H9 (cell line): ENCODE measurements around the gene FADS1. TPM values are rescaled to one million over a fixed set of nuclear protein-coding genes. Genes with fewer than 3 reads are reported as not detected.
A peak's percentile ranks its signal among the peaks of the same experiment; 100 is the strongest.

Source experiments
- DNase-seq: peaks from one replicate; pipeline ENCODE4 v3.0.0-alpha.2; 2017
- H2AFZ ChIP-seq: one replicate; pipeline ENCODE4 v1.6.1; 2013; ENCODE audit warnings: mild to moderate bottlenecking, low read length, control low read depth, moderate library complexity
- H2AK5ac ChIP-seq: 2 replicates; pipeline ENCODE4 v1.6.1; 2013; ENCODE audit warnings: low read length, control low read depth, mixed read lengths; ENCODE audit not compliant: insufficient read length
- H2BK120ac ChIP-seq: one replicate; pipeline ENCODE4 v1.6.1; 2013; ENCODE audit warnings: low read depth, mild to moderate bottlenecking, low read length, control low read depth, inconsistent platforms; ENCODE audit not compliant: poor library complexity, severe bottlenecking
- H2BK12ac ChIP-seq: 2 replicates; pipeline ENCODE4 v1.6.1; 2013; ENCODE audit warnings: low read length, control low read depth, mixed read lengths, low read depth; ENCODE audit not compliant: insufficient read length
- H2BK15ac ChIP-seq: 2 replicates; pipeline ENCODE4 v1.6.1; 2013; ENCODE audit warnings: low read depth, low read length, control low read depth
- H2BK20ac ChIP-seq: one replicate; pipeline ENCODE4 v1.6.1; 2013; ENCODE audit warnings: low read depth, mild to moderate bottlenecking, low read length, control low read depth, inconsistent platforms; ENCODE audit not compliant: poor library complexity, severe bottlenecking
- H2BK5ac ChIP-seq: 2 replicates; pipeline ENCODE4 v1.6.1; 2013; ENCODE audit warnings: low read length, control low read depth, mixed read lengths; ENCODE audit not compliant: insufficient read length
- H3K14ac ChIP-seq: 2 replicates; pipeline ENCODE4 v1.6.1; 2013; ENCODE audit warnings: low read length, control low read depth; ENCODE audit not compliant: insufficient read depth
- H3K18ac ChIP-seq: 2 replicates; pipeline ENCODE4 v1.6.1; 2013; ENCODE audit warnings: low read depth, mild to moderate bottlenecking, mixed read lengths, low read length, control low read depth; ENCODE audit not compliant: insufficient read length
- H3K23ac ChIP-seq: 2 replicates; pipeline ENCODE4 v1.6.1; 2013; ENCODE audit warnings: low read length, control low read depth, mixed read lengths, low read depth; ENCODE audit not compliant: insufficient read length
- H3K23me2 ChIP-seq: 2 replicates; pipeline ENCODE4 v1.6.1; 2013; ENCODE audit warnings: low read depth, mild to moderate bottlenecking, mixed read lengths, low read length, control low read depth; ENCODE audit not compliant: insufficient read length, poor library complexity, severe bottlenecking
- H3K27ac ChIP-seq: 2 replicates; pipeline ENCODE4 v1.5.1; 2013; ENCODE audit warnings: low read length, control low read depth, mixed read lengths, low read depth; ENCODE audit not compliant: insufficient read length
- H3K27me3 ChIP-seq: 2 replicates; pipeline ENCODE4 v1.6.1; 2013; ENCODE audit warnings: low read length, control low read depth, inconsistent platforms; ENCODE audit not compliant: insufficient read depth
- H3K4ac ChIP-seq: 2 replicates; pipeline ENCODE4 v1.6.1; 2013; ENCODE audit warnings: low read depth, mild to moderate bottlenecking, control low read depth, inconsistent platforms, low read length, moderate library complexity
- H3K4me1 ChIP-seq: 2 replicates; pipeline ENCODE4 v1.6.1; 2013; ENCODE audit warnings: low read length, control low read depth, inconsistent platforms; ENCODE audit not compliant: insufficient read depth
- H3K4me2 ChIP-seq: 2 replicates; pipeline ENCODE4 v1.6.1; 2013; ENCODE audit warnings: low read length, control low read depth, mixed read lengths; ENCODE audit not compliant: insufficient read length, insufficient read depth
- H3K56ac ChIP-seq: 2 replicates; pipeline ENCODE4 v1.6.1; 2013; ENCODE audit warnings: low read depth, mild to moderate bottlenecking, mixed read lengths, low read length, control low read depth; ENCODE audit not compliant: insufficient read length
- H3K79me1 ChIP-seq: 2 replicates; pipeline ENCODE4 v1.6.1; 2013; ENCODE audit warnings: low read depth, mild to moderate bottlenecking, moderate library complexity, low read length, control low read depth, inconsistent platforms; ENCODE audit not compliant: insufficient read depth, poor library complexity, severe bottlenecking
- H3K79me2 ChIP-seq: 2 replicates; pipeline ENCODE4 v1.6.1; 2013; ENCODE audit warnings: low read length, control low read depth, inconsistent platforms; ENCODE audit not compliant: insufficient read depth
- H3K9ac ChIP-seq: 2 replicates; pipeline ENCODE4 v1.6.1; 2013; ENCODE audit warnings: low read length, control low read depth, mixed read lengths; ENCODE audit not compliant: insufficient read length; ENCODE audit errors: extremely low read depth
- H3K9me3 ChIP-seq: one replicate; pipeline ENCODE4 v1.6.1; 2013; ENCODE audit warnings: low read depth, low read length, inconsistent platforms; ENCODE audit not compliant: control insufficient read depth
- H3T11ph ChIP-seq: one replicate; pipeline ENCODE4 v1.6.1; 2013; ENCODE audit warnings: mild to moderate bottlenecking, low read length, control low read depth, inconsistent platforms
- H4K20me1 ChIP-seq: one replicate; pipeline ENCODE4 v1.6.1; 2013; ENCODE audit not compliant: control insufficient read depth, insufficient read length, insufficient read depth
- H4K5ac ChIP-seq: 2 replicates; pipeline ENCODE4 v1.6.1; 2013; ENCODE audit warnings: low read depth, mild to moderate bottlenecking, mixed read lengths, low read length, control low read depth; ENCODE audit not compliant: insufficient read length
- H4K8ac ChIP-seq: replicated peaks from 2 replicates; pipeline ENCODE4 v1.6.1; 2013; ENCODE audit warnings: low read length, control low read depth, mixed read lengths, low read depth; ENCODE audit not compliant: insufficient read length
- H4K91ac ChIP-seq: 2 replicates; pipeline ENCODE4 v1.6.1; 2013; ENCODE audit warnings: low read depth, mild to moderate bottlenecking, moderate library complexity, mixed read lengths, low read length, control low read depth; ENCODE audit not compliant: insufficient read length
- H3K27ac Mint-ChIP-seq, 3 experiments: 2 replicates in 2 of 3; 3 replicates in 1 of 3; pipeline ENCODE4 v1.8.0; 2020 to 2021; ENCODE audit warnings: mixed read lengths in 3 of 3, mild to moderate bottlenecking in 1 of 3, moderate library complexity in 1 of 3
- H3K27me3 Mint-ChIP-seq: 2 replicates; pipeline ENCODE4 v1.8.0; 2021; ENCODE audit warnings: low read depth, mild to moderate bottlenecking, moderate library complexity, mixed read lengths
- H3K36me3 Mint-ChIP-seq, 3 experiments: 2 replicates in 2 of 3; 3 replicates in 1 of 3; pipeline ENCODE4 v1.8.0; 2020 to 2021; ENCODE audit warnings: low read depth in 3 of 3, mixed read lengths in 3 of 3; ENCODE audit not compliant: insufficient read depth in 1 of 3
- H3K4me1 Mint-ChIP-seq, 2 experiments: 2 replicates each; pipeline ENCODE4 v1.8.0; 2020; ENCODE audit warnings: mixed read lengths in 2 of 2
- H3K4me3 Mint-ChIP-seq, 2 experiments: 2 replicates in 1 of 2; 3 replicates in 1 of 2; pipeline ENCODE4 v1.8.0; 2020 to 2021; ENCODE audit warnings: mild to moderate bottlenecking in 2 of 2, mixed read lengths in 2 of 2, moderate library complexity in 1 of 2
- H3K9me3 Mint-ChIP-seq, 2 experiments: 2 replicates in 1 of 2; 3 replicates in 1 of 2; pipeline ENCODE4 v1.8.0; 2020; ENCODE audit warnings: mild to moderate bottlenecking in 2 of 2, mixed read lengths in 2 of 2, moderate library complexity in 1 of 2
- CTCF ChIP-seq: fragments of 200-600 bp; sonication (generic); conservative IDR thresholded peaks from 3 replicates; pipeline ENCODE4 v1.8.0; 2021; ENCODE audit warnings: antibody characterized with exemption, mild to moderate bottlenecking
- WGBS: extraction: QIAGEN DNeasy Blood & Tissue Kit; methylation state at CpG from one replicate; pipeline ENCODE4 v1.1.7; 2013; ENCODE audit warnings: missing lambda C conversion rate, low lambda C conversion rate, mixed read lengths; ENCODE audit not compliant: insufficient read length; ENCODE audit errors: extremely low coverage; 5-methylcytosine and 5-hydroxymethylcytosine counted together
- total RNA-seq: library from RNA; stranded (reverse); gene quantifications from 2 replicates; pipeline ENCODE4 v1.2.1, GENCODE V29; 2021

Gene FADS1
- total RNA-seq, 1 experiment from 2014 or later, result 125 TPM

DNA sequence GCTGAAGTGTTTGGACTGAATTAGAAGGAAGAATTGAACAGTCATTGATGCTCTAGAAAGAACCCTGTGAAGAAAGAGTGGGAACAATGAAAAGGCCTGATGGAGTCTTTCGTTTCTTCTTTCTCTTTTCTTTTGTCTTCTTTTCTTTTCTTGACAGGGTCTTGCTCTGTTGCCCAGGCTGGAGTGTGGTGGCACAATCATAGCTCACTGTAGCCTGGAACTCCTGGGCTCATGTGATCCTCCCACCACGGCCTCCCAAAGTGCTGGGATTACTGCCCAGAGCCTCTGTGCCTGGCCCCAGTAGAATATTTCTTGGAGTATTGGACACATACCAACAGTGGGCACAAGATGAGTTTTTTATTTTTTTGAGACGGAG, 23.0 kb downstream of the FADS1 start:
- H4K5ac ChIP-seq, result no peak overlapping the region
- H2BK15ac ChIP-seq, result no peak overlapping the region
- H3K4me1 ChIP-seq, result no peaks in the 10 kb centered on the region
- no peak for DNase-seq
- H3K27me3 ChIP-seq, result no peaks in the 10 kb centered on the region
- no peak overlapping the region for H2BK20ac ChIP-seq
- WGBS, result no CpG with 5 or more reads among the region's 3 CpGs
- no peak for TF ChIP-seq CTCF
- no peak overlapping the region for H2AK5ac ChIP-seq
- H2BK5ac ChIP-seq, result no peak overlapping the region
- Mint-ChIP-seq H3K9me3 (no peaks in the 10 kb centered on the region), H3K36me3 (peaks cover 31 to 63% (median 50%) of the 10 kb centered on the region in 3 experiments), H3K27ac (peak overlapping the region in 2 of 3 experiments; percentile 86 to 100; a peak in 5 of 7 replicates), H3K4me1 (peaks cover 20 to 26% of the 10 kb centered on the region in 2 experiments), H3K4me3 (peak overlapping the region; percentile 95 to 98), H3K27me3 (no peaks in the 10 kb centered on the region; the same call in 1 of the 2 replicates)
- H3K18ac ChIP-seq, result no peak overlapping the region
- no peak overlapping the region for H2AFZ ChIP-seq
- peaks cover 2% of the 10 kb centered on the region for H4K20me1 ChIP-seq
- H2BK12ac ChIP-seq, result no peak overlapping the region
- H4K8ac ChIP-seq, result no peak overlapping the region
- peaks cover 3% of the 10 kb centered on the region for H3K23me2 ChIP-seq
- peaks cover 16% of the 10 kb centered on the region; the same call in 1 of the 2 replicates for H3K79me2 ChIP-seq
- H3K27ac ChIP-seq, result no peak overlapping the region
- H2BK120ac ChIP-seq, result no peak overlapping the region
- H4K91ac ChIP-seq, result no peak overlapping the region
- no peak overlapping the region for H3K4ac ChIP-seq
- peak overlapping the region; percentile 85 for H3K9ac ChIP-seq
- no peak overlapping the region for H3K56ac ChIP-seq
- H3T11ph ChIP-seq, result no peak overlapping the region
- H3K9me3 ChIP-seq, result no peaks in the 10 kb centered on the region
- peak overlapping the region; percentile 78 for H3K4me2 ChIP-seq
- H3K14ac ChIP-seq, result no peak overlapping the region
- no peak overlapping the region for H3K23ac ChIP-seq
- peaks cover 5% of the 10 kb centered on the region for H3K79me1 ChIP-seq
